Measurements from ENCODE around the gene ADAMTS2. TPM values are rescaled to one million over a fixed set of nuclear protein-coding genes. Genes with fewer than 3 reads are reported as not detected.

Gene ADAMTS2
- total and polyA plus RNA-seq, 4 experiments from 2014 or later: 0.07 TPM; not detected in 3

GRCh38 chr5:179371121-179371510, 25.9 kb upstream of the ADAMTS2 start:
- Mint-ChIP-seq H3K4me1 (no peaks in the 10 kb centered on the region), H3K4me3 (no peak overlapping the region), H3K27me3 (peaks cover 0 to 3% of the 10 kb centered on the region in 2 donors), H3K36me3 (no peaks in the 10 kb centered on the region), H3K27ac (no peak overlapping the region), H3K9me3 (no peaks in the 10 kb centered on the region)
- Histone ChIP-seq H3K4me1 (ENCODE audit: insufficient read depth, low read length) (no peaks in the 10 kb centered on the region), H3K9me3 (ENCODE audit: control insufficient read depth in 1 of 2, low read length in 2 of 2) (no peaks in the 10 kb centered on the region), H3K27me3 (ENCODE audit: insufficient read depth, low read length) (no peaks in the 10 kb centered on the region), H3K36me3 (ENCODE audit: insufficient read depth, low read length) (no peaks in the 10 kb centered on the region), H3K27ac (ENCODE audit: low read depth, low read length) (no peak overlapping the region), H3K4me3 (ENCODE audit: low read length in 2 of 2) (no peak overlapping the region)
- ChIA-PET POLR2A (ENCODE audit: partially characterized antibody) (no interaction called here), CTCF (ENCODE audit: partially characterized antibody) (no interaction called here)
- intact Hi-C loops (cut with micrococcal nuclease): no loop called here
- no peak for DNase-seq

GRCh38 chr5:179370490-179371120, 25.3 kb upstream of the ADAMTS2 start:
- Mint-ChIP-seq H3K9me3 (no peaks in the 10 kb centered on the region), H3K27me3 (peaks cover 3% of the 10 kb centered on the region in 2 donors), H3K27ac (no peak overlapping the region), H3K4me1 (no peaks in the 10 kb centered on the region), H3K4me3 (no peak overlapping the region), H3K36me3 (no peaks in the 10 kb centered on the region)
- no peak overlapping the region for H3K4me3 ChIP-seq (ENCODE audit: low read length in 2 of 2)
- DNase-seq: no peak
- CTCF ChIA-PET (ENCODE audit: partially characterized antibody): no interaction called here
- intact Hi-C loops (cut with micrococcal nuclease): no loop called here
- POLR2A ChIA-PET (ENCODE audit: partially characterized antibody): no interaction called here
- no peaks in the 10 kb centered on the region for H3K36me3 ChIP-seq (ENCODE audit: insufficient read depth, low read length)
- H3K27ac ChIP-seq (ENCODE audit: low read depth, low read length): no peak overlapping the region
- H3K9me3 ChIP-seq (ENCODE audit: control insufficient read depth in 1 of 2, low read length in 2 of 2): no peaks in the 10 kb centered on the region
- no peaks in the 10 kb centered on the region for H3K27me3 ChIP-seq (ENCODE audit: insufficient read depth, low read length)
- H3K4me1 ChIP-seq (ENCODE audit: insufficient read depth, low read length): no peaks in the 10 kb centered on the region

GRCh38 chr5:179369530-179369884, 24.2 kb upstream of the ADAMTS2 start:
- Histone ChIP-seq H3K27ac (ENCODE audit: low read depth, low read length) (no peak overlapping the region), H3K4me3 (ENCODE audit: low read length in 2 of 2) (no peak overlapping the region), H3K9me3 (ENCODE audit: control insufficient read depth in 1 of 2, low read length in 2 of 2) (no peaks in the 10 kb centered on the region), H3K27me3 (ENCODE audit: insufficient read depth, low read length) (no peaks in the 10 kb centered on the region), H3K36me3 (ENCODE audit: insufficient read depth, low read length) (no peaks in the 10 kb centered on the region), H3K4me1 (ENCODE audit: insufficient read depth, low read length) (no peaks in the 10 kb centered on the region)
- H3K27ac Mint-ChIP-seq: no peak overlapping the region
- CTCF ChIA-PET (ENCODE audit: partially characterized antibody): no interaction called here
- intact Hi-C loops (cut with micrococcal nuclease): no loop called here
- DNase-seq: no peak
- H3K9me3 Mint-ChIP-seq: no peaks in the 10 kb centered on the region
- no peak overlapping the region for H3K4me3 Mint-ChIP-seq
- H3K36me3 Mint-ChIP-seq: no peaks in the 10 kb centered on the region
- no peaks in the 10 kb centered on the region for H3K4me1 Mint-ChIP-seq
- POLR2A ChIA-PET (ENCODE audit: partially characterized antibody): no interaction called here
- H3K27me3 Mint-ChIP-seq: peaks cover 3% of the 10 kb centered on the region in 2 donors

GRCh38 chr5:179368806-179369529, 23.7 kb upstream of the ADAMTS2 start:
- peaks cover 3% of the 10 kb centered on the region in 2 donors for H3K27me3 Mint-ChIP-seq
- no peak for DNase-seq
- POLR2A ChIA-PET (ENCODE audit: partially characterized antibody): no interaction called here
- Histone ChIP-seq H3K27me3 (ENCODE audit: insufficient read depth, low read length) (no peaks in the 10 kb centered on the region), H3K4me3 (ENCODE audit: low read length in 2 of 2) (no peak overlapping the region), H3K9me3 (ENCODE audit: control insufficient read depth in 1 of 2, low read length in 2 of 2) (no peaks in the 10 kb centered on the region), H3K36me3 (ENCODE audit: insufficient read depth, low read length) (no peaks in the 10 kb centered on the region), H3K27ac (ENCODE audit: low read depth, low read length) (no peak overlapping the region), H3K4me1 (ENCODE audit: insufficient read depth, low read length) (no peaks in the 10 kb centered on the region)
- H3K9me3 Mint-ChIP-seq: no peaks in the 10 kb centered on the region
- CTCF ChIA-PET (ENCODE audit: partially characterized antibody): no interaction called here
- no peaks in the 10 kb centered on the region for H3K4me1 Mint-ChIP-seq
- no peak overlapping the region for H3K27ac Mint-ChIP-seq
- H3K36me3 Mint-ChIP-seq: no peaks in the 10 kb centered on the region
- intact Hi-C loops (cut with micrococcal nuclease): no loop called here
- H3K4me3 Mint-ChIP-seq: no peak overlapping the region

- H3K27ac ChIP-seq (ENCODE audit: low read depth, low read length): no peak overlapping the region
- no peak overlapping the region for H3K4me3 Mint-ChIP-seq
- DNase-seq: no peak
- H3K27ac Mint-ChIP-seq: no peak overlapping the region
- H3K36me3 Mint-ChIP-seq: no peaks in the 10 kb centered on the region
- no peaks in the 10 kb centered on the region for H3K27me3 ChIP-seq (ENCODE audit: insufficient read depth, low read length)
- no peaks in the 10 kb centered on the region for H3K36me3 ChIP-seq (ENCODE audit: insufficient read depth, low read length)
- H3K4me1 Mint-ChIP-seq: no peaks in the 10 kb centered on the region
- intact Hi-C loops (cut with micrococcal nuclease): no loop called here
- POLR2A ChIA-PET (ENCODE audit: partially characterized antibody): no interaction called here
- H3K4me3 ChIP-seq (ENCODE audit: low read length in 2 of 2): no peak overlapping the region
- CTCF ChIA-PET (ENCODE audit: partially characterized antibody): no interaction called here
- H3K27me3 Mint-ChIP-seq: peaks cover 3% of the 10 kb centered on the region in 2 donors
- no peaks in the 10 kb centered on the region for H3K4me1 ChIP-seq (ENCODE audit: insufficient read depth, low read length)
- peaks cover 0 to 4% (median 0%) of the 10 kb centered on the region in 8 donors for H3K9me3 Mint-ChIP-seq
- no peaks in the 10 kb centered on the region for H3K9me3 ChIP-seq (ENCODE audit: control insufficient read depth in 1 of 2, low read length in 2 of 2)
These were observed 23.0 kb upstream of the ADAMTS2 start for GRCh38 chr5:179368126-179368805.

GRCh38 chr5:179367491-179367890, 22.2 kb upstream of the ADAMTS2 start:
- H3K27me3 Mint-ChIP-seq: peaks cover 1 to 3% of the 10 kb centered on the region in 2 donors
- no peak overlapping the region for H3K27ac Mint-ChIP-seq
- Histone ChIP-seq H3K4me3 (ENCODE audit: low read length in 2 of 2) (no peak overlapping the region), H3K27me3 (ENCODE audit: insufficient read depth, low read length) (no peaks in the 10 kb centered on the region), H3K9me3 (ENCODE audit: control insufficient read depth in 1 of 2, low read length in 2 of 2) (no peaks in the 10 kb centered on the region), H3K36me3 (ENCODE audit: insufficient read depth, low read length) (no peaks in the 10 kb centered on the region), H3K27ac (ENCODE audit: low read depth, low read length) (no peak overlapping the region), H3K4me1 (ENCODE audit: insufficient read depth, low read length) (no peaks in the 10 kb centered on the region)
- H3K4me3 Mint-ChIP-seq: no peak overlapping the region
- ChIA-PET CTCF (ENCODE audit: partially characterized antibody) (no interaction called here), POLR2A (ENCODE audit: partially characterized antibody) (no interaction called here)
- no peak for DNase-seq
- H3K36me3 Mint-ChIP-seq: no peaks in the 10 kb centered on the region
- intact Hi-C loops (cut with micrococcal nuclease): no loop called here
- no peaks in the 10 kb centered on the region for H3K4me1 Mint-ChIP-seq
- H3K9me3 Mint-ChIP-seq: peaks cover 0 to 4% (median 0%) of the 10 kb centered on the region in 8 donors

- Mint-ChIP-seq H3K27me3 (peaks cover 5 to 9% of the 10 kb centered on the region in 2 donors), H3K4me1 (no peaks in the 10 kb centered on the region), H3K9me3 (peaks cover 0 to 12% (median 3%) of the 10 kb centered on the region in 8 donors), H3K4me3 (no peak overlapping the region), H3K27ac (no peak overlapping the region), H3K36me3 (no peaks in the 10 kb centered on the region)
- no peak for DNase-seq
- no peak overlapping the region for H3K4me3 ChIP-seq (ENCODE audit: low read length in 2 of 2)
- no peaks in the 10 kb centered on the region for H3K36me3 ChIP-seq (ENCODE audit: insufficient read depth, low read length)
- CTCF ChIA-PET (ENCODE audit: partially characterized antibody): no interaction called here
- intact Hi-C loops (cut with micrococcal nuclease): no loop called here
- H3K9me3 ChIP-seq (ENCODE audit: control insufficient read depth in 1 of 2, low read length in 2 of 2): no peaks in the 10 kb centered on the region
- no peak overlapping the region for H3K27ac ChIP-seq (ENCODE audit: low read depth, low read length)
- no peaks in the 10 kb centered on the region for H3K27me3 ChIP-seq (ENCODE audit: insufficient read depth, low read length)
- POLR2A ChIA-PET (ENCODE audit: partially characterized antibody): no interaction called here
- H3K4me1 ChIP-seq (ENCODE audit: insufficient read depth, low read length): no peaks in the 10 kb centered on the region
These were observed 17.1 kb upstream of the ADAMTS2 start for GRCh38 chr5:179362355-179362754.

All from CD4-positive, alpha-beta memory T cell (primary cell).